Suppressor macrophage treated with lipopolysaccharide for 1 hour (primary cell): ENCODE measurements around the gene OPCML.

Source experiments
- DNase-seq, 3 donors: peaks; one replicate each; pipeline ENCODE4 v3.0.0-alpha.2; 2020 to 2022

OPCML gene

DNA sequence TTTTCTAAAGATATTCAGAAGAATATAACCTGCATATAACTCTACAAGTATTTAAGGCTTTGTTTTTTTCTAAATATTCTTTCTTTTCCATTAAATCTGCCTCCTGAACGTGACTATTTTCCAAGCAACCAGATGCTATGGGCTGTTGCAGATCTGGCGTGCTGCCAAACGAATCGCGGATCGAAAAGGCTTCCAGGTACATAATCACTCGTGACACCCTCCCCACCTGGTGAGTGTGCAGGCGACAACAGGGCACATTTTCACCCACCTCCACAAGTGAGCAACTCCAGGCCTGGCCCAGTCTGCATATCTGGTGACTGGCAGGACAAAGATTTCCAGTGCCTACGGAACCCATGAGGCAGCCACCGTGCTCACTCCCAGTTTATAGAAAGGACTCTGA is 660.1 kb downstream of the OPCML start:
- DNase-seq, result no peak

DNA sequence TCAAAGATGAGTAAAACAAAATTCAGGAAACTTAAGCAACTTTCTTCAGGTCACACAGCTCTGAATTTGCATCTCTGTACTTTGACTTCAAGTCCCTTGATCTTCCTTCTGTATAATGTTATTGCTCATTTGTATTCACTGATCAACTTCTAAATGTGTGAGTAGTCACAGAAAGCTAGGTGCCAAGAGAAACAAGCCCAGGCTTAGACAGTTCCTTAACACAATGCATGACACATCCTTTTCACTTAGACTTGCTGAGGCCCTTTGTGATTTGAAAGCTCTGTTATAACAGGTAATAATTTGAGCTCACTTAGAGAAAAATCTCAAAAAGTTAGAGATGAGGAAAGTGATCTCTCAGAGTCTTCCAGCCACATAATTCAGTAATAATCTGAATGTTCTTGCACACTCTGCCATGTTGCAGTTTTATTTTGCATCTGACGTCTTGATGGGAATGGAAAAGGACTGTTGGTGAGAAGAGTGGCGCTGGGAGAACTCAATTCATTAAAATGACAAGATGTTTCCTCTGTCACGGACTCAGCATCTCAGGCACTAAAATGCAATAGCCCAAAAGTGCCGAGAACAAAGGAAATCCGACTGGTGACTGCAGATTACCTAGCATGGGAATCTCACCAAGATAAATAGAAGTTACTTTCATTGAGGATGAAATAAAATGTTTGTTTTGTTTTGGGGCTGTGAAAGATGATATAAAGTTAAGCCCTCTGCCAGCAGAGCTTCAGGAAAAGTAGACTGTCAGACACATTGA is 665.3 kb downstream of the OPCML start:
- no peak for DNase-seq

DNA sequence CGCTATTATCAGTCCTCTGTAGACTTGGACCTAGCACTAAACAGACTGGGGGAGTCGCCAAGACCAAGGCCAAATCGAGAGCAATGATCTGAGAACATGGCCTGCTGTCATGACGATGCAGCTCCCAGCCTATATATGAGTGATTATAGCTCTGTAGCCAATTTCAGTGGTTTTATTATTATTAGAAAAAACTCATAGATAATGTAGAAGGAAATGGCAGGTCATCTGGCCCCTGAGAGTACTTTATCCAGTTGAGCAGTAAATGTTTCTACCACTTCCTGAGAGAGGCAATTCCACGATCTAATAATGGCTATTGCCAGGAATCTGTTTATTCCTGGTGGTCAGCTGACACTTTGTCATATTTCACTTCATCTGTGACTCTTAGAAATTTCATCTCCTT is 666.7 kb downstream of the OPCML start:
- DNase-seq, result no peak

DNA sequence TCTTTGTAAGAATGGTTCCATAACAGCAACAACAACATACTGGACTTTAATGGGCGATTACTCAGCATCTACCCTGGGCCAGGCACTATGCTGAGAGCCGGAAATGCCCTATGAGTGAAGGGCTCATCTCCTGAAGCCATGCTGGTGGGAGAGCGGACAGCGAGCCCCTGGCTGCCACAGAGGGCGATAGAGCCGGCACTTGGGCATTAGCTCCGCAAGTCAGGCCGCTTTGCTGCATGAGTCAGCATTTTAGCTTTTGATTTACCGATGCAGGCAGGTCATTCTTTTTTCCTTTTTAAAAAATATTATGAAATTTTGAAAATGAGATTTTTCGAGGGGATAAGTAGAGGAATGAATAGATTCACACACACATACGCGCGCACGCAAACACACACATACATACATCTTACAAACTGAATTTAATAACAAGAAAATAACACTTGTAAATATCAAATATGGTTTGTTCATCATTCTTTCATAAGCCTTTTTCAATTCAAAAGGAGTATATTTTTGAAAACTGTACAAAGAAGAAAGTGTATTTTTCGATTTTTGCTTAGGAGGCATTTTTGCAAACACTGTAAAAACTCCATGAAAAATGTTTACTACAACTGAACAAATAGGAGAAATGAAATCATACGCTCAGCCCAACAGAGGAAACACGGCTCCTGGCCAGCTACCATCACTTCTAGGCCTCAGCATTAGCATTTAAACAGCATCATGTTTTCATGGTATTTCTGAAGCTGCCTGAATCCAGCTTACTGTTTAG is 667.3 kb downstream of the OPCML start:
- no peak for DNase-seq

DNA sequence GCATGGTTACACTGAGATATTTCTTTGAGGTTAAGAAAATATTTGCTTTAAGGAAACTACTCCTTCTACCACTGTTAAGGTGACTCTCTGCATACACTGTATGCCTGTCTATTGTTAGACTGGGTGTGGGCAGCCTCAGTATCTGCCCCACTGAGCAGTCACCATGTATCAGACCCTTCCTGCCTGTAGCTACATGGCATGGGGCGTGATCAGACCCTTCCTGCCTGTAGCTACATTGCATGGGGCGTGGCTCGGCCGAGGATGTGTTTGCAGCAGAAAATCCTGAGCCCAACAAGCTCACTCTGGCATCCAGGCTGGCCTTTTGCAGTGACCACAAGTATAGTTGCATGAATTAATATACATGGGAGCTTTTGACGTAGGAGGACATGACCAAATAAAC is 669.4 kb downstream of the OPCML start:
- no peak for DNase-seq

DNA sequence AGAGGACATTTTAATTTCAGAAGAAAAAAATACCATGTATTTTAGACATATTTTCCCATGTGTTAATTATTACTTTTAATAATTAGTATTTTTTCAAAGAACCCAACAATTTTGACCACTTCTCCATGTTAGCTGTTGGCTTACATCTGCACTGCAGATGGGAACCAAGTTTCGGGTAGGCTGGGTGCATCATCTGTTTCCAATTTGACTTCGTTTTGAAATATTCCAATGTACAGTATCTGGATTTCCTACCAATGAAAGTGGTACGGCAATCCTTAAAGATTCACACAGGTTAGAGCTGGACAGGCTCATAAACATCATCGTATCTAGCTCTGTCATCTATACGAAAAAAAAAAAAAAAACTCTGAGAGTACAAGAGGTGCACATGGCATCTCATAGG is 670.2 kb downstream of the OPCML start:
- no peak for DNase-seq

DNA sequence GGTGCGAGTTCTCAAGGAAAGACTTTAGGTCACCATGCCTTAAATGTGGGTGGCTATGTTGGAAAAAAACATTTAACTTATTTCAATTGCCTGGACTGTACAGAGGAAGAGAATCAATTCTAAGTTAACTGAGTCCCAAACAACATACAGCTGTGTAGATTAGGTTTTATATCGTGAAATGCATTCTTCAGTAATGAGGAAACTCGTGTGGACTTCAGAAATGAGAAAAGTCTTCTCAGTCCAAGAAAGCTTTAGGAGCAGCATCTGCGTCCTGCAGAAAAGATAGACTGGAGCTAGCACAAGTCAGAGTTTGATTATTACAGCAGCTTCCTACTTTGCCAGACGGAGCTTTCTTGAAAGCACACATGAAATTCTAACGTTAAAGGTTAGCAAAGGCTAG is 673.0 kb downstream of the OPCML start:
- no peak for DNase-seq

DNA sequence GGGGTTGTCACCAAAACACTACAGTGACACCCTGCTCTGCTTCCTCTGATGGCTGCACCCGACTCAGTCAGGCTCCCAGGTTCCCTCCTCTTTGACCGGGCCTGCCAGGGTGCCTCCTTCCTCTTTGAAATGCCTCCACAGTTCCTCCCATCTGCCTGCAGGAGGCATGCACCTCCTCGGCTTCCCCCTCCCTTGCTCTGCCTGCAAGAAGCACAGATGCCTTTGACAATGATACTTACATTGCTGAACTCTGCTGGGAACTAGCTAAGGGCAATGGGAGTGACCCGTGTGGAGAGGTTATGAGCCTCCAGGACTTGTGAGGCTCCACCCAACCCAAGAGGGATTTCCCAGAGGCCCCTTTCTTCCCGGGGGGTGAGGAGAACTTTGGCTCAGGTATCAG is 674.1 kb downstream of the OPCML start:
- no peak for DNase-seq

DNA sequence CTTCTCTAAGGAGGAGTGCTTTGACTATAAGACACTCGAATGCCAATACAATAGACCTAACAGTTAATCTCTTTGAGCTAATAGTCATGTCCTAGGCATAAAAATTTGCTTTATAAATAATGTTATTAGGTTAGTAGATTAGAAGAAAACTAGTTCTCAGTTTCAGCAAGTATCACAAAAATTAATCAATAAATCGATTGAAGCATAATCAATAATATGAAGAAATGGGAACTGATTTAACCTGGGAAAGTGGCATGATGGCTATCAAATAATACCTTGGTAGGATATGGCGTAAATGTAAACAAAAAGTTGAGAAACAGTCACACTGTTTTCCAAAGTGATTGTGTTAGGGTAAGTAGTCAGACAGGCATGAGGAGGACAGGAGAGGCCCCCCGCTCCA is 676.3 kb downstream of the OPCML start:
- DNase-seq, result no peak

DNA sequence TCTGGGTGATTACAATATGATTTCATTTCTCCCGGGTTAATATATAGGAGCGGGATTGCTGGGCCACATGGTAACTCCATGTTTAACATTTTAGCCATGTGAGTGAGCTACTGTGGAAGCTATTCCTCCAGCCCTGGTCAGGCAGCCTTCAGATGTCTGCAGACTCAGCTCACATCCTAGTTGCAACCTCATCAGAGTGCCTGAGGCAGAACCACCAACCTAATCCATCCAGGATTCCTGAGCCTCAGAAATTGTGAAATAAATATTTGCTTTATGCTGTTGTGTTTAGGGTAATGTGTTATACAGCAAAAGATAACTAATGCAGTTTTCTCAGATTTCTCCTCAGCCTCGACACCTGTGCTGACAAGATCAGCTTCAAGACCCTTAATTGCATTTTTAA is 676.8 kb downstream of the OPCML start:
- no peak for DNase-seq

DNA sequence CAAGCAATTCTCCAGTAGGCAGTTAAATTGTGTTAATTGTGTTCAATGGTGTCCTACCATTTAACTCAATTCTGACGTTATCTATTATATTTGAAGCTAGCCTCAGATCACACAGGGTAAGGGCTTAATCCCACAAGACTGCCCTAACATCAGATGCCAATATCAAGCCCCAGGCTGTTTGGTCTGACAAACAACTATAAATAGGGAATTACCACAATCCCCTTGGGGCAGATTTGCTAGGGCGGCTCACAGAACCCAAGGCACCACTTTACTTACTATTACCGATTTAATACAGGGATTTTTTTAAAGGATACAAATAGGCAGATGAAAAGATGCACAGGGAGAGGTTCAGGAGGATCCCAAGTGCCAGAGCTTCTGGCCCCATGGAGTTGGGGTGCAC is 678.4 kb downstream of the OPCML start:
- DNase-seq, result no peak

DNA sequence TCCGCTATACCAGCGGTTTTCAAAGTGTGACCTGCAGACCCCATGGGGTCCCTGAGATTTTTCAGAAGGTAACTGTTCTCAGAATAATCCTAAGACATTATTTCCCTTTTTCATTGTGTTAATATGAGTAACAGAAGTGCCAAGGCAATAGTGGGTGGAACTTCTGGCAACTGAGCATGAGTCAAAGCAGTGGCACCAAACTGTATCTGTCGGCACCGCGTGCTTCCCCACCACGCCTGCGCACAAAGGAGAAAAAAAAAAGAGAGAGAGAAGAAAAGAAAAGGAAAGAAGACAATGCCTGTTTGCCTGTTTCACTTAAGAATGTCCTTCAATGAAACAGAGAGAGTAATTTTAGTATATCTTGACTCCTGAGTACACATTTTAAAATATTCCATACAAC is 679.9 kb downstream of the OPCML start:
- no peak for DNase-seq

DNA sequence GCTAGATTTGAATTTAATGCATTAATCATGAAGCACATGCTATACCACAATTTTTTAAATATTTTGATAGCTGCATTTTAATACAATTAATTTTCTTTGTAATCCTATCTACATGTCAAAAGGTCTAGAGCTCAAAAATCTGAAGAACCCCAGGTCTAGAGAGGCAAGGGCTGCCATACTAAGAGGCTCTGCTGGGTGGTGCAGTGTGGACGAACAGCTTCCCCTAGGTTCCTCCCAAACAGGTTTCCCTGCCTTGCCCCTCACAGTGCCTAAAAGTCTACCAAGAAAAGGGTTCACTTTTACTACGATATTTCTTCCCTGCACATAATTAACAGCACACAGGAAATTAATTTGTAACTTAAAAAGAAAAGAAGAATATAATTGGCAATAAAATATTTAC is 681.1 kb downstream of the OPCML start:
- DNase-seq, result no peak

DNA sequence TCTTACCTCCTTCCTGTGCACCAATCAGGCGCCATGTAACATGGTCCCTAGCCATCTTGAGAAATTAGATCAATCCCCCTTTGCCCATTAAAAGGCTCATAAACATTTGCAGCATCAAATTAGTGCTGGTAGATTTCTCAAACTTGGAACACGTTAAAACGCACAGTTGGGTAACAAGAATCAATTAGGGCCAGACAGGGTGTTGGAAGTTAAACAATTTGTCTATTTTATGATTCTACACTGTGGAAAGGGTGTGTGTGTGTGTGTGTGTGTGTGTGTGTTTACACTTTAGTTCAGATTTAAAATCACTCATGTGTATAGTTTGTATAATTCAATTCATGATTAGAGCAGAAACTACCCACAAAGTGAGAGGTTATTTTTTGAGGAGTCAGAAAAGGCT is 682.0 kb downstream of the OPCML start:
- no peak for DNase-seq

DNA sequence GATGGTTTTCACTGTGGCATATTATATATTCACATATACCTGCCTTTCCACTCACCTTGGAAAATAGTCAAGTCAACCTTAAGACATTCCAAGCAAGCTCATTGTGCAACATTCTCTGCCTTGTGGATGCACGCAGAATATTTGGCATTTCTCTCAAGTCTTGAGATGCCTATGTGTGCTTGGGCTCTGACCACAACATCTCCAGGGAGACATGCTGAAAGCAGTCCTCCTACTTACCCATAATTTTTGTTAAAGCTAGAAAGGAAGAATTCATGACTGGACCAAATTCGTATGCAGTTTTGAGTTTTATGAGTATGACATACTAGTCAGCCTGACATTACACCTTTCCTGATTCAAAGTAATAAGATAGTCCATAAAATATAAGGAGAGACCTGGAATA is 684.0 kb downstream of the OPCML start:
- no peak for DNase-seq

DNA sequence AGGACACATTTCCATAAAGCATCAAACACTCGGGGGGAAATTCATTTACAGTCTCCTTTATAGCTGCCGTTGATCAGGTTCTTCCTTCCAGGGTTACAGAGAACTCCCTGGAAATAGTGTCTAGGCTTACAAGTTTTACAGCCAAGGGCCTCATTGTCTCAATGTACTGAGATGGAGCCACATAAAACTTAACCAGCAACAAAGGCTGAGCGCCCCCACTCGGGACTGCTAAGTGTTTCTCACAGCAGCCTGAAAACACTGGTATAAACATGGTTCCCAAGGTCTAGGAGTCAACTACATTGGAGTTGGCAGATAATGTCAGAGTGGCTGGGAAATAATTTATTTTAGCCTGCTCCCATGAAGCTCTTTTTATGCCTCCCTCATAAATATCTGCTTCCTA is 686.2 kb downstream of the OPCML start:
- DNase-seq, result no peak

DNA sequence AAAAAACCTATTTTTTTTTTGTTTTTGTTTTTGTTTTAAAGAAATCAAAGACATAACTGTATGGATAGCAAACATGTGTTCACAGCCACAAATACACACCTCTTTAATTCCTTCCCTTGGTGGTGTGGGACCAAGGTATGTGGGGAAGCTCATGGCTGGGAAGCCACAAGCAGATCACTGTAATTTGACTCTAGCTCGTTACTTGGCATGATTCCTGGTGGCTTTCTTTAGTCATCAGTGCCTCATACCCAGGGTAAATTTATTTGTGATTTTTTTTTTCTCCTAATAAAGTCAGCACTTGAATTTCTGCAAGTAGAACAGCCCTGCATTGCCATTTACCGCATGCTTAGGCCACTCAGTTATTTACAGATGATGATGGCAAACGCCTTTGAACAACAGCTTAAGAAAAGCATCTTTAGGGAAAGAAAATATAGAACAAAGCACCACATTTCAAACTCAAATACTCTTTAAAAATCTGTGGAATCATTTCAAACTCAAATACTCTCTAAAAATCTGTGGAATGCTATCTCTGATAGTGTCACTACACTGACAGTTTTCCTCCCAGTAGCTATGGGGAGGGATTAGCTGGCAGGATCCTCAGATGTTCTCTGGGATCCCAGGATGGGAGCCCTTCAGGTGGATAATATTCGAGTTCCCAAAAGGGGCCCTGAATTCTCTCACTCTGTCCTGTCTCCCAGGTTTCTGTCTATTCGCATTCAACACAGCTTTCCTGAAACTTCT is 687.2 kb downstream of the OPCML start:
- no peak for DNase-seq

DNA sequence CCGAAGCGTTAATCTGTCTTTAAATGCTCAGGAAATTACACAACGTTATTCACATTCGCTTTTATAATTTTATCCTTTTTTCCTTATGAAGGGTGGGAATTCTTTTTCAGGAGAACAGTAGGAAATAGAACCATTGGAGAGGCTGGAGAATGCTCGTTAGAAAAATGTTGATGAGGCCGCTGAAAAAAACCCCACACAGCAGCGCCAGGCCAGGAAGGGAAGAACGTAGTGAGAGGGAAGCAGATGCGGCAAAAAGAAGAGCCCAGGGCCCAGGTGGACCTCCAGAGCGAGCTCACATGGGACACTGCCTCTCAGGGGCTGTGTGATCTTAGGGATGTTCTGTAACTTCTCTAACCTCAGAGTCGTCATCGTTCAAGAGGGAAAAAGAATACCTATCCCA is 691.6 kb downstream of the OPCML start:
- DNase-seq, result no peak

DNA sequence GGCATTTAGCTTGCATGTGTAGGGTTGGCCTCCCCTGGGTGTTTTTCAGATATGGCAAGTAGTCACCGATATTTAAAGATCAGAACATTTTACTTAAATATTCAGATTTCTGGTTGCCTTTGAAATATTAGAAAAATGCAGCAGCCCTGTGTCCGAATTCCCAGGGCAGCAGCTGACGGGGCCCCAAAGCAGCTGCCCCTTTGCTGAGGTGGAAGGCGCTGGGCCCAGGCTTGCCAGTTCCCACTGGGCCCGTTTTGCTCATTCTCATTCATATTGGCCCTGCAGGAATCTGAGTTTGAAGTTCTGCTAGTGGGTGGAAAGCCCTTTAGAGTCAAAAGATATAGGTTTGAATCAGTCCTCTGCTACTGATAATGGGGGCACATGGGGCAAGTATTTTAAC is 692.1 kb downstream of the OPCML start:
- no peak for DNase-seq

DNA sequence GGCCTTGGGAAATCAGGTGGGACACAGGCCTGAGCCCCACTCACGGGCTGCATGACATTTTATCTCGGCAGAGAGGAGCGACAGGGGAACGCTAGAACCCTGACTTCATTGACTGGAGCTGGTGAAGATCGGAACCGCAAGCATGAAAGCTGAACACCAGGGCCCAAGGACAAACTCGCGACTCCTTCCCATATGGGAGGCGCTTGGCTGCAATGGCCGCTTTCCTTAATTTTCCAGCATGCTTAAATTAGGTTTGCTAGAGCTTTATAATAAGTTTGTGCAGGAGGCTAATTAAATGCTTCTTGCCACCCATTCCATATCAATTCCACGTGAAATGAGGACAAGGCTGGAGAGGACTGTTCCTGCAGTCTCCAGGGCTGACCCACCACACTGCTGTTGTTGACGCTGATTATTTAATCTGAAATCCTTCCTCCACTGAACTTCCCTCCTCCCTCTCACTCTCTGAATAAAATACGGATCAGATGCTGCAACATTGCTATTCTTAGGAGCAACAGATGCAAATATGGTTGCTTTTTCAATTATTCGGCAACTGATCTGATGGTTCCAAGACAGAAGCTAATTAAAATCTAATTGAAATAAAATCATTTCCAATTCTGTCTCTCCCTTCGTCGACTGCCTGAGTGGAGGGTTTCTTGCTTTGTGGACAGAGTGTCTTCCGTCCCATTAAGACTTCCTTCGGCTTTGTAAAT is 692.9 kb downstream of the OPCML start:
- no peak for DNase-seq

DNA sequence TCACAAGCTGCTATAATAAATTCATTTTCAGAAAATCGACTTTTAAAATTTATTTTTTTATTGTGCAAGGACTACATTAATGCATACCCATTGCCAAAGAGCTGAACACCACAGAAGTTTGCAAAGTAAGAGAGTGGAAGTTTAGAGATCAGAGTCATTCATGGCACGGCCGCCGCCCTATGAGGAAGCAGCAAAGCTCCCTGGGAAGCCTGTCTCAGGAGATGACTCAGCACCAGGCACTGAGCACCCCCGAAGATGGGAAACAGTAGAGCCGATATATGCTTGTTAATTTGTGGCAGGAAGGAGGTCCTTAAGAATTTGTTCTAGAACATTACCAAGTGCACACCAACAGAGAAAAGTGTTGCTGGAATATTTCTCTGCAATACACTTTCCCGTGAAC is 693.7 kb downstream of the OPCML start:
- DNase-seq, result no peak

DNA sequence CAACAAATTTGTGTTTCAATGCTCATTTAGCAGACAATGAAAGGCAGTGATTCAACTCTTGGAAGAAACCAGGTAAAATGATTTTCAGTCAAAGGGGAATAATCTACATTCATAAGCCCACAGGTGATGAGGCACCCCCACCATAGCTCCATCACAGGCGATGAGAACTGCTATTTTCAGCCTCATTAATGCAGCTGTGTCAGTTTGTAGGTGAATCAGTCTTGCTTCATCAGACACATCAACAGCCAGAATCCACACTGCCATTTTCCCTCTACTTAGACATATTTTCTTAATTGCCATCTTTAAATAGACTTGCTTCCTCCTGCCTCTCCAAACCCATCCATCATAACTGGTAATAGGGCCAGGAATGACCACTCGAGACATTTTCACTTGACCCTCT is 701.0 kb downstream of the OPCML start:
- DNase-seq, result no peak

DNA sequence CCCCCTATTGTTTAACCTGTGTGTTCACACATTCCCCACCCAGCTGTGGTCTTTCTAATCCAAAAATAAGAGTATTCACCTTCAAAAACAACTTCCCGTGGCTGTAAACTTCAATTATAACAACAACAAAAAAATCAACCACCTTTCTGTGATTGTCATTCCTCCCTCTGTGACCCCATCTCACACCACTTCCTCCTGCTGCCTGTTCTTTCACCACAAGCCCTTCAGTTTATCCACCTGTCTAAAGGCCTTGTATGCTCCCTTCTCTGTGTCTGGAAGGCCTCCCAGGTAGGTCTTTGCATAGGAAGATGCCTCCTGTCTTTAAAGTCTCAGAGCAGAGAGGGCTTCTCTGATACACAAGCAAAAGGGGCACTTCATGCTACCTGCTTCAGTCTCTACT is 707.7 kb downstream of the OPCML start:
- no peak for DNase-seq
